Brain microvascular endothelial cell (primary cell): Measurements from ENCODE around the gene GORASP1.

Experiments
- DNase-seq: peaks from one replicate; pipeline ENCODE4 v3.0.0-alpha.2; 2020
- H3K27ac ChIP-seq: fragments of 250-450 bp; sonication (Bioruptor Pico); 2 replicates; pipeline ENCODE4 v1.5.1; 2020; ENCODE audit warnings: mild to moderate bottlenecking, moderate library complexity
- H3K27me3 ChIP-seq: fragments of 250-450 bp; sonication (Bioruptor Pico); replicated peaks from 2 replicates; pipeline ENCODE4 v1.5.1; 2020; ENCODE audit warnings: mild to moderate bottlenecking
- H3K36me3 ChIP-seq: fragments of 250-450 bp; sonication (Bioruptor Pico); replicated peaks from 2 replicates; pipeline ENCODE4 v1.5.1; 2020; ENCODE audit warnings: mild to moderate bottlenecking
- H3K4me3 ChIP-seq: 2 replicates; pipeline ENCODE4 v1.5.1; 2011; ENCODE audit warnings: low read depth, mild to moderate bottlenecking, control low read depth, low read length, moderate library complexity
- in situ Hi-C: cut with HindIII; loops from 2 replicates; pipeline ENCODE4 v1.10.0; 2017; ENCODE audit warnings: low sequenced_read_pairs, low pct_ligation_motif_present
- TF ChIP-seq, protein P1 (sequence below): IDR thresholded peaks from 2 replicates; pipeline ENCODE4 v1.5.1; 2011; ENCODE audit warnings: low read depth, mild to moderate bottlenecking, moderate library complexity, low read length, control low read depth, inconsistent platforms; ENCODE audit errors: missing control alignments

GORASP1 gene

DNA sequence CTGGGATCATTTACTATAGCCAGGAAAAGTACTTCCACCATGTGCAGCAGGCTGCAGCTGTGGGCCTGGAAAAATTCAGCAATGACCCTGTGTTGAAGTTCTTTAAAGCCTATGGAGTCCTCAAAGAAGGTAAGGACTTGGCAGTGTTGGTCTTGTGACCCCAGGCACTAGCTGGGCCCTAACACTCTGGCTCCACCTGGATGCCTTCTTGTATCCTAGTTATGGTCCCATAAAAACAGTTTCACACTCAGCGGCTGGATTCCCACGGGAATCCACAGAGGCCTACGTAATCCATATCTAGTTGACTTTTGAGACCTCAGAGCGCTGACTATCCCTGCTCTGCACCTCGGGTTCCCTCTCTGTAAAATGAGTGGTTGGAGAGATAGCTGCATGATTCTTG, 1.7 kb upstream of the GORASP1 start:
- H3K36me3 ChIP-seq, result peaks cover 3% of the 10 kb centered on the region
- no peak overlapping the region for H3K27ac ChIP-seq
- H3K4me3 ChIP-seq, result no peak overlapping the region
- in situ Hi-C loops, result loop anchor here (25.0 kb wide), 1 partner anchor 178 kb away; the partner anchor contains the start of gene CX3CR1
- TF ChIP-seq, protein P1, sequence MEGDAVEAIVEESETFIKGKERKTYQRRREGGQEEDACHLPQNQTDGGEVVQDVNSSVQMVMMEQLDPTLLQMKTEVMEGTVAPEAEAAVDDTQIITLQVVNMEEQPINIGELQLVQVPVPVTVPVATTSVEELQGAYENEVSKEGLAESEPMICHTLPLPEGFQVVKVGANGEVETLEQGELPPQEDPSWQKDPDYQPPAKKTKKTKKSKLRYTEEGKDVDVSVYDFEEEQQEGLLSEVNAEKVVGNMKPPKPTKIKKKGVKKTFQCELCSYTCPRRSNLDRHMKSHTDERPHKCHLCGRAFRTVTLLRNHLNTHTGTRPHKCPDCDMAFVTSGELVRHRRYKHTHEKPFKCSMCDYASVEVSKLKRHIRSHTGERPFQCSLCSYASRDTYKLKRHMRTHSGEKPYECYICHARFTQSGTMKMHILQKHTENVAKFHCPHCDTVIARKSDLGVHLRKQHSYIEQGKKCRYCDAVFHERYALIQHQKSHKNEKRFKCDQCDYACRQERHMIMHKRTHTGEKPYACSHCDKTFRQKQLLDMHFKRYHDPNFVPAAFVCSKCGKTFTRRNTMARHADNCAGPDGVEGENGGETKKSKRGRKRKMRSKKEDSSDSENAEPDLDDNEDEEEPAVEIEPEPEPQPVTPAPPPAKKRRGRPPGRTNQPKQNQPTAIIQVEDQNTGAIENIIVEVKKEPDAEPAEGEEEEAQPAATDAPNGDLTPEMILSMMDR, result no peak
- H3K27me3 ChIP-seq, result no peaks in the 10 kb centered on the region
- DNase-seq, result no peak

DNA sequence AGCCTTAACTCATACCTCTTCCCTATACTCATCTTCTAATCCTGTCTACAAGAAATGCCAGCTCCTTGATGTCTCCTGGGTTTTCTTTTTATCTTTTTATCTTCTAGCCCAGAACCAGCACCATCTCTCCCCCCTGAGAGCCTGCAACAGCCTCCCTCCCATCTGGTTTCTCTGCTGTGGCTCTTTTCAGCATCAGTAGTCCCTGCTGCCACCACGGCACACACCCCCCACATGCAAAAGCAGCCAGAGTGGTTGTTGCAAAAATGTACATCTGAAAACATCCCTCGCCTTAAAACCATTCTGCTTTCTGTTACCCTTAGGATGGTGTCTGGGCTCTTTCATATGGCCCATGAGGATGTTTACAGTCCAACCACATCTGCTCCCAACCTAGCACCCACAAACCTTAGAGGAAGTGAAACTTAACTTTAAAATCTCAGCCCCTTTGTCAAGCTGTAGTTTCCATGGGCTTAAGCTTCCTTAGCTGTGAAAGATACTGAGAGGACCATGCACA, 828 bp upstream of the GORASP1 start:
- DNase-seq, result no peak
- H3K27ac ChIP-seq, result no peak overlapping the region
- peaks cover 3% of the 10 kb centered on the region for H3K36me3 ChIP-seq
- TF ChIP-seq, protein P1, result no peak
- H3K27me3 ChIP-seq, result no peaks in the 10 kb centered on the region
- in situ Hi-C loops, result loop anchor here (25.0 kb wide), 1 partner anchor 179 kb away; the partner anchor contains the start of gene CX3CR1
- peak overlapping the region; percentile 88 for H3K4me3 ChIP-seq

DNA sequence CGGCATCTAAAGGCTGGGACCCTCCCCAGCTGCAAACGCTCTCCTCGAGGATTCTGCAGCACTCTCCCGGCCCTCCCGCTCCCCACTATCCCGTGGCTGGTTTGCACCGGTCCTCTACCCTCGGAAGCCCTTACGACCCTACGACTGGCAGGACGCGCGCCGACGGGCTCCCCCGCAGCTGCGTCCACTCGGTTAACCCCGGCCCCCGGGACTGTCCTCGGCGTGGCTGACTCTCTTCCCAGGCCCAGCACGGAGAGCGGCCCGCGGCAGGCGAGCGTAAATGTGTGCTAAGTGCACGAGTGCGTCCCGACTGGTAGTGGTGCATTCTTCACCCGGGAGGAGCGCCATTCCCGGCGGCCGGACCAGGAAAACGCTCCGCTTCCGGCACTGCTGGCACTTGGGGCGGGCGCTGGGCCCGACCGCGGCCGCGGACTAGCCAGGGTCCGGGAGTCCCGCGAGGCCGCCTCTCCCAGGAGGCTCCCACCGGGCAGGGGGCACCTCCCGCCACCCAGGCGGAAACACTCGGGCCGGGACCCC, 508 bp downstream of the GORASP1 start:
- DNase-seq, result peak; percentile 34
- in situ Hi-C loops, result loop anchor here (25.0 kb wide), 1 partner anchor 180 kb away; the partner anchor contains the start of gene CX3CR1
- H3K36me3 ChIP-seq, result peaks cover 7% of the 10 kb centered on the region
- peak overlapping the region; percentile 91 for H3K27ac ChIP-seq
- H3K4me3 ChIP-seq, result peak overlapping the region; percentile 88
- H3K27me3 ChIP-seq, result no peaks in the 10 kb centered on the region
- TF ChIP-seq, protein P1, result no peak

DNA sequence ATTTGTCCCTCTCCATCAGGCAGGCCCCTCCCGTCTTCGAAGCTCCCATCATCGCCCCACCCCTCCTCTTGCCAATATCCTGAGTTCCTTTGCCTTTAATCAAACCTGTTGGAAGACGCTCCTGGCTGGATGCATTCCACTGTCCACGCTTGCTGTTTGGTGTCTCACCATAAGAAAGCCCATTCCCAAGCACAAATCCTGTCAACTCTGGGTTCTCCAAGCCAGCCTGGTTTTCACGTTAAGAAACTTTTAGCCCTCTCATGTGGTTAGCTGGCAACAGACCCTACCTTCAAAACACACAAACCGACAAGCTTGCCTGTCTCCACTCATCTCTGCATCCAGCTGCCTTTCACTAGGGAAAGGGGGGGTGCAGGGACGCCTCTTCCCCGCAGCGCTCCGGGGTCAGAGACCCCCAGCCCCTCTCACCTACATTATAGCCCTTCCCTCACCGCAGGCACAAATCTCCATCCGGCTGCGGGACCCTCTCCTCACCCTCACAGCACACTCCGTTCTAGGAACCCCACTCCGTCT, 1.1 kb downstream of the GORASP1 start:
- Histone ChIP-seq H3K4me3 (peak overlapping the region; percentile 88), H3K27me3 (no peaks in the 10 kb centered on the region), H3K36me3 (peaks cover 8% of the 10 kb centered on the region), H3K27ac (peak overlapping the region; percentile 91)
- TF ChIP-seq, protein P1, result no peak
- peak; percentile 22 for DNase-seq
- in situ Hi-C loops, result loop anchor here (25.0 kb wide), 1 partner anchor 181 kb away; the partner anchor contains the start of gene CX3CR1

DNA sequence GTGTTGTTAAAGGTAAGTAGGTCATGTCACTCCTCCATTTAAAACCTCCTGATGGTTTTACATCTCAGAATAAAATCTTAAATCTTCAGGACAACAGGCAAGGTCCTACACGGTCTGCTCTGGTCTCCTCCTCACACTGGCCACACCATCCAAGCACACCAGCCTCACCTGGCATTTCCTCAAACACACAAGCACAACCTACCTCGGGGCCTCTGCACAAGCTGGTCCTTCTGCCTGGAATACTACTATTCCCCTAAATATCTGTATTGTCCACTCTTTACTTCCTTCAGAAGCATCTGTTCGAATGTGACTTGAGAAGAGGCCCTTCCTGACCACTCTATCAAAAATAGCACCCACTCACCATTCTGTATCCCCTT, 1.8 kb downstream of the GORASP1 start:
- TF ChIP-seq, protein P1, result no peak
- in situ Hi-C loops, result loop anchor here (25.0 kb wide), 1 partner anchor 182 kb away; the partner anchor contains the start of gene CX3CR1
- H3K36me3 ChIP-seq, result peaks cover 8% of the 10 kb centered on the region
- H3K4me3 ChIP-seq, result no peak overlapping the region
- no peak overlapping the region for H3K27ac ChIP-seq
- no peak for DNase-seq
- no peaks in the 10 kb centered on the region for H3K27me3 ChIP-seq
